NT2/D1 (cell line): ENCODE results near the gene INPP1.

Experiments
- DNase-seq: peaks from one replicate; pipeline ENCODE4 v3.0.0-alpha.2; 2011; ENCODE audit warnings: low read depth, low spot score
- H3K27me3 ChIP-seq: 2 replicates; pipeline ENCODE4 v1.6.0; 2011; ENCODE audit warnings: mild to moderate bottlenecking; ENCODE audit not compliant: insufficient read length, insufficient read depth
- H3K36me3 ChIP-seq: 2 replicates; pipeline ENCODE4 v1.6.1; 2011; ENCODE audit warnings: mild to moderate bottlenecking, low read length, mixed read lengths; ENCODE audit not compliant: insufficient read depth, insufficient read length
- H3K4me1 ChIP-seq: 2 replicates; pipeline ENCODE4 v1.5.1; 2011; ENCODE audit not compliant: insufficient read depth, insufficient read length
- H3K4me3 ChIP-seq: 2 replicates; pipeline ENCODE4 v1.5.1; 2011; ENCODE audit warnings: low read depth; ENCODE audit not compliant: insufficient read length
- H3K9ac ChIP-seq: 2 replicates; pipeline ENCODE4 v1.6.0; 2011; ENCODE audit warnings: low read depth; ENCODE audit not compliant: insufficient read length
- H3K9me3 ChIP-seq: 2 replicates; pipeline ENCODE4 v1.5.1; 2011; ENCODE audit warnings: mild to moderate bottlenecking, low read length; ENCODE audit not compliant: insufficient read depth
- SUZ12 ChIP-seq: IDR thresholded peaks from 2 replicates; pipeline ENCODE4 v1.6.1; 2011; ENCODE audit not compliant: insufficient read length, insufficient read depth; ENCODE audit errors: extremely low read depth
- YY1 ChIP-seq: IDR thresholded peaks from 2 replicates; pipeline ENCODE4 v1.6.1; 2011; ENCODE audit not compliant: insufficient read length, insufficient read depth
- ZNF274 ChIP-seq: IDR thresholded peaks from 2 replicates; pipeline ENCODE4 v1.6.1; 2011; ENCODE audit warnings: mild to moderate bottlenecking, low read depth, low read length

Gene INPP1

DNA sequence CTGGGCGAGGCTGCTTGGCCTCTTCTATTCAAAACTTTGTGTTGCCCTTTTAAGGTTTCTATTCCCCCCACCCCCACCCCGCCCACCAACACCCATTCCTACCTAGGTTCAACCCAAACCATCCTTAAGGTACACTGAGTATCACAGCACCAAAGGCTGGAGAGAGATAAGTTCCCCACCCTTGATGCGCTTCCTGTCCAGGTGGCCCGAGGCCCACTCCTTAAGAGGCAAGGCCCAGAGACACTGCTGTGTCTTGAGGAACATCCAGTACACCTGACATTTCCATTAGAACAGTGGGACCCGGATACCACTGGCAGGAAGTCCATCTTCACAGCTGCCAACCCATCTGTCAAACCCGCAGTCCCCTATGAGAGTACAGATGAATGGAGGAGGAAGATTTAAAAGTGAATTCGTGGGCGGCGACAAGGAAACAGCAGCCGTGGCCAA, 277 bp upstream of the INPP1 start:
- Histone ChIP-seq H3K4me3 (peak overlapping the region; percentile 65), H3K9ac (peak overlapping the region; percentile 88)
- DNase-seq = no peak

DNA sequence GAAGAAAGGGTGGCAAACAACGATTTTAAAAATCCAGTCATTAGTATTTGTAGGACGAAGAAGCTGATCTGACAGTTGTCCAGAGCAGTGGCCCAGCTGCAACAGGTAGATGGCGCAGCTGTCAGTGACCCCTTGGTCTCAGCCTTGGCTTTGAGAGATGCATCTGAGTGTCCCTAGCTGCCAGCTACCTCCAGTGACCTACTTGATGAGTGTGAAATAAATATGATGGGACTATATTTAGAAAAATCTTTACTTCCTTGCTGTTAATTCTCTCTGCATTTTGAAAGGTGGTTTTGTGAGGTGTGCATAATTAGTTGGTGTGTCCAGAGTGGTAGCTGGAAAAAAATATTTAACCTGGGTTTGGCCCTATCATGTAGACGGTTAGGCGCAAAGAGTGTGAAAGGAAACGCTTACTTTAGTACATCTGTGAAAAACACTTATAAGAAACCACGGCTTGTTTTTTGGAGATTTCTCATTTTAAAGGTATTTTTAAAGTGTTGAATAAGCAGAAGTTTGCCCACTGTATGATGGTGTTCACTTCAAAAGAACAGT, 963 bp downstream of the INPP1 start:
- H3K4me3 ChIP-seq = peak overlapping the region; percentile 65
- H3K27me3 ChIP-seq = peaks cover 11% of the 10 kb centered on the region
- H3K9ac ChIP-seq = peak overlapping the region; percentile 88
- H3K9me3 ChIP-seq = no peaks in the 10 kb centered on the region
- no peaks in the 10 kb centered on the region for H3K4me1 ChIP-seq
- peaks cover 3% of the 10 kb centered on the region for H3K36me3 ChIP-seq
- no peak for TF ChIP-seq ZNF274
- no peak for TF ChIP-seq SUZ12
- no peak for TF ChIP-seq YY1
- DNase-seq = peak; percentile 25

More for the DNA sequence above, 277 bp upstream of the INPP1 start:
- TF ChIP-seq ZNF274 (no peak), YY1 (no peak), SUZ12 (no peak)
- H3K4me1 ChIP-seq = no peaks in the 10 kb centered on the region
- peaks cover 11% of the 10 kb centered on the region for H3K27me3 ChIP-seq
- no peaks in the 10 kb centered on the region for H3K9me3 ChIP-seq
- H3K36me3 ChIP-seq = no peaks in the 10 kb centered on the region

DNA sequence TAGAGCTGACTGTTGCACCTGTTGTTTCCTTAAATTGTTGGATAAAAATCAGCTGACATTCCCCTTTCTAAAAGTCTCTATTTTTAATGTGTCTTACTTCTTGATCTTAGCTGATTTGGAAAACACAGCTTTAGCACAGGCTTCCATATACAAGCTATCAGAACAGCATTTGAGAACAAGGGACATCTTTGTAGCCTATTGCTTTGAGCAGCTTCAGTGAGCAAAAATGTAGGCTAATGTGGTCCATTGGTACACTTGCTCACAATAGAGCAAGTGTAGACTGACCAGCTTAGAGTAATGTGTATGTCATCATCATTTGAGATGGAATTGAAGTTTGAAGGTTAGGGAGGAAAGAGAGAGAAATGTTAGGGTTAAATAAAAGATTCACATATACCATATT, 7.0 kb downstream of the INPP1 start:
- Histone ChIP-seq H3K9me3 (no peaks in the 10 kb centered on the region), H3K4me3 (no peak overlapping the region), H3K36me3 (peaks cover 3% of the 10 kb centered on the region), H3K27me3 (no peaks in the 10 kb centered on the region), H3K4me1 (no peaks in the 10 kb centered on the region), H3K9ac (no peak overlapping the region)
- DNase-seq = no peak
- TF ChIP-seq YY1 (no peak), ZNF274 (no peak), SUZ12 (no peak)

DNA sequence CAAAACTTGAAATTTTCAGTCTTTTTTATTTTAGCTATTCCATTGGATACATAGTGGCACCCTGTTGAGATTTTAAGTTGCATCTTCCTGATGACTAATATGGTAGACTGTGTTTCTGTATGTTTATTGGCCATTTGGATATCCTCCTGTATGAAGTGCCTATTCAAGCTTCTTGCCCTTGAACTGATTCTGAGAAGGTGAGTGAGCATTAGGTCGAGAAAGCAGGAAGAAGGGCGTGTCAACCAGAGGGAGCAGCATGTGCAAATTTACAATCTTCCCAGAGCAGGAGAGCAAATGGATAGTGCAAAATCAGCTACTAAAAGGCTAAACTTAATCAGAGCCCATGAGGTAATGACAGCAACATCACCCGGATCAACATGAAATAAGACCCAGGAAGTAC, 8.6 kb downstream of the INPP1 start:
- no peak overlapping the region for H3K4me3 ChIP-seq
- no peak overlapping the region for H3K9ac ChIP-seq
- no peaks in the 10 kb centered on the region for H3K9me3 ChIP-seq
- peaks cover 3% of the 10 kb centered on the region for H3K36me3 ChIP-seq
- no peaks in the 10 kb centered on the region for H3K4me1 ChIP-seq
- DNase-seq = no peak
- H3K27me3 ChIP-seq = no peaks in the 10 kb centered on the region
- TF ChIP-seq YY1 (no peak), SUZ12 (no peak), ZNF274 (no peak)

DNA sequence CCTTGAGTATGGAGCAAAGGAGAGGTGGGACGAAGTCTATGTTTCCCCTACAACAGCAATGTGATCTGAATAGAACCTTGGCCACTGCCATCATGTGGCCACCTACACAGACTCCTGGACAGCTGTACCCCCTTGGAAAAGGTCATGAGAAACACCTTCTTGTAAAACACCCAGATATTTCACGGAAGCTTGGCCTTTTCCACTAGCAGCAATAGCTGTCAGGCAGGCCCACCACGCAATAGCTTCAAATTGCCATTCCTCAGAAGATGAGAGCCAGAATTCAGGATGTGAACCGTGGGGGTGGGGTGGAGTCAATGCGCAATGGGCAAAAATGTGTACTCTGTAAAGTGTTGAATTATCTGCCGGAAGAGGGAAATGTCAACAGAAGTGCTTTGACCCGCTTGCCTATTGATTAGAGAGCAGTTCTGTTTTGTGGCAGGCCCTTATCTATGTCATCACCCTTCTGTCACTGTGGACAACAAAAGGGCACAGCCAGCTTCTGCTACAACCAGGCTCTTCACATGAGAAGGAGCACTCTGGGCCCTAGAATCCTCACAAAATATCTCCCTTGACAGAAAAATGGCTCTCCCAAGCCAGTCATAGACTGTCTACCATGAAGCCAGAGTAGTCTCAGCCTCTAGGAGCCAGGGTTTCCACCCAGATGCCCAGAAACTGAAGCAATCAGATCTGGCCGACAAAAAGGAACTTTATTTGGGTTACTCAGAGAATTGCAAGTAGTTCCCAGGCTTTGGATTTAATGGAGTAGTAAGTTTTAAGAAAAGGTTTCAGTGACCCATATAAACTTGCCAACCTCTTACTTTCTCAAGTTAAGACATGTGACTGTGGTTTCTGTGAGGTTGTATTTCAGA, 9.5 kb downstream of the INPP1 start:
- Histone ChIP-seq H3K4me3 (no peak overlapping the region), H3K9ac (no peak overlapping the region), H3K36me3 (peaks cover 3% of the 10 kb centered on the region), H3K27me3 (no peaks in the 10 kb centered on the region), H3K4me1 (no peaks in the 10 kb centered on the region), H3K9me3 (no peaks in the 10 kb centered on the region)
- no peak for DNase-seq
- TF ChIP-seq ZNF274 (no peak), SUZ12 (no peak), YY1 (no peak)

DNA sequence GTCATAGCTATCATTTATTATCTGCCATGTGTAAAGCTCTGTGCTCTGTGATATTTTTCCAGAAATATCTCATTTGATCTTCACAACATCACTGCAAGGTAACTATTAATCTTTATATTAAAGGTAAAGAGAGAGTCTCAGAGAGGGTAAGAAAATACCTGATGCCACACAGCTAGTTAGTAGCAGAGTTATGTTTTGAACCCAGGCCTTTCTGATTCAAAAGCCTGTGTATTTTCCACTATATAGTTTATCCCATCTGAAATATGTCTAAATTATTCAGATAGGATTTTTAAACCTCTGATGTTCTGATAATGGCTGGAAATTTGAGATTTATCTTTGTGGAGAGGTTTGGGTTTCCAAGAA, 10.1 kb downstream of the INPP1 start:
- H3K9ac ChIP-seq = no peak overlapping the region

DNA sequence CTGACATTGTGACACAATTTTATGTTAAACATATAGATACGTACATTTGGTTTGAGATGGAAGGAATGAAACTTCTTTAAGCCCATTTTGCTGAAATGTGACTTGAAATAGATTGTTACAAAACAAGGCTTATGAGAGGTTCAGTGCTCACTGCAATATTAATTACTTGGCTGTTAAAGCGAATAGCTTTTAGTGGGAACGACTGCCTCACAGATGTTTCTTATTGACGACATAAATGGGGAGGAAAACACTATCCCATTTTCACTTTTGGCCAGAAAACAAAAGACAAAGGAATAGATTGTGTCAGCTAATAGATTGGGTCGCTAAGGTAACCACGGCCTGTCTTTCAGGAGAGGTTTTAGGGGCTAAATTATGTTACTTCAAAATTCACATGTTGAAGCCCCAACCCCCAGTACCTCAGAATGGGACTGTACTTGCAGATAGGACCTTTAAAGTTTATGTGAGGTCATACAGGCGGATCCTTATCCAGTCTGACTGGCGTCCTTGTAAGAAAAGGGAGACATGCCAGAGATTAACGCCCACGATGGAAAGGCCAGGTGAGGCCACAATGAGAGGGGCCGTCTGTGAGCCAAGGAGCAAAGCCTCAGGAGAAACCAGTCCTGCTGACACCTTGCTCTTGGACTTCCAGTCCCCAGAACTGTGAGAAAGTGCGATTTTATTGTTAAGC, 10.8 kb downstream of the INPP1 start:
- Histone ChIP-seq H3K27me3 (no peaks in the 10 kb centered on the region), H3K36me3 (no peaks in the 10 kb centered on the region), H3K9ac (no peak overlapping the region), H3K9me3 (no peaks in the 10 kb centered on the region), H3K4me1 (no peaks in the 10 kb centered on the region), H3K4me3 (no peak overlapping the region)
- no peak for DNase-seq
- no peak for TF ChIP-seq ZNF274
- TF ChIP-seq SUZ12 = no peak
- no peak for TF ChIP-seq YY1

More for the DNA sequence above, 10.1 kb downstream of the INPP1 start:
- TF ChIP-seq SUZ12 = no peak
- no peak for TF ChIP-seq YY1
- no peak for TF ChIP-seq ZNF274
- H3K36me3 ChIP-seq = peaks cover 3% of the 10 kb centered on the region
- H3K4me3 ChIP-seq = no peak overlapping the region
- H3K27me3 ChIP-seq = no peaks in the 10 kb centered on the region
- H3K4me1 ChIP-seq = no peaks in the 10 kb centered on the region
- no peaks in the 10 kb centered on the region for H3K9me3 ChIP-seq
- DNase-seq = no peak
